Astrocyte (in vitro differentiated cells and primary cell): ENCODE data around the gene CCSER2.

Source experiments
- EZH2 ChIP-seq: IDR thresholded peaks from 2 replicates; pipeline ENCODE4 v1.6.1; 2012; ENCODE audit warnings: mild to moderate bottlenecking, low read length, inconsistent platforms; ENCODE audit not compliant: insufficient read depth
- TF ChIP-seq, protein P1 (sequence below): IDR thresholded peaks from 2 replicates; pipeline ENCODE4 v1.5.1; 2011; ENCODE audit warnings: low read depth, mild to moderate bottlenecking, inconsistent platforms, low read length, moderate library complexity; ENCODE audit not compliant: insufficient read depth

DNA sequence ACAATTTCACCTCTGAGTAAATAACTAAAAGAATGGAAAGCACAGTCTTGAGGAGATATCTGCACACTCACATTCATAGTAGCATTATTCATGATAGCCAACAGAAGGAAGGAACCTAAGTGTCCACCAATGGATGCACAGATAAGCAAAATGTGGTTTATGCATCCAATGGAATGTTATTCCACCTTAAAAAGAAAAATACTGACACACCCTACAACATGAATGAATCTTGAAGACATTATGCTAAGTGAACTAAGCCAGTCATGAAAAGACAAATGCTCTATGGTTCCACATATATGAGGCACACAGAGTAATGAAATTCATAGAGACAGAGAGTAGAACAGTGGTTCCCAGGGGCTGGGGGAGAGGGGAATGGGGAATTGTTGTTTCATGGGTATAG lies 6.5 kb upstream of the CCSER2 start:
- TF ChIP-seq, protein P1, sequence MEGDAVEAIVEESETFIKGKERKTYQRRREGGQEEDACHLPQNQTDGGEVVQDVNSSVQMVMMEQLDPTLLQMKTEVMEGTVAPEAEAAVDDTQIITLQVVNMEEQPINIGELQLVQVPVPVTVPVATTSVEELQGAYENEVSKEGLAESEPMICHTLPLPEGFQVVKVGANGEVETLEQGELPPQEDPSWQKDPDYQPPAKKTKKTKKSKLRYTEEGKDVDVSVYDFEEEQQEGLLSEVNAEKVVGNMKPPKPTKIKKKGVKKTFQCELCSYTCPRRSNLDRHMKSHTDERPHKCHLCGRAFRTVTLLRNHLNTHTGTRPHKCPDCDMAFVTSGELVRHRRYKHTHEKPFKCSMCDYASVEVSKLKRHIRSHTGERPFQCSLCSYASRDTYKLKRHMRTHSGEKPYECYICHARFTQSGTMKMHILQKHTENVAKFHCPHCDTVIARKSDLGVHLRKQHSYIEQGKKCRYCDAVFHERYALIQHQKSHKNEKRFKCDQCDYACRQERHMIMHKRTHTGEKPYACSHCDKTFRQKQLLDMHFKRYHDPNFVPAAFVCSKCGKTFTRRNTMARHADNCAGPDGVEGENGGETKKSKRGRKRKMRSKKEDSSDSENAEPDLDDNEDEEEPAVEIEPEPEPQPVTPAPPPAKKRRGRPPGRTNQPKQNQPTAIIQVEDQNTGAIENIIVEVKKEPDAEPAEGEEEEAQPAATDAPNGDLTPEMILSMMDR = no peak
- TF ChIP-seq EZH2 = no peak
